Muscle of leg (tissue), 11 donors: ENCODE measurements around the gene SPNS2. TPM values are rescaled to one million over a fixed set of nuclear protein-coding genes. Genes with fewer than 3 reads are reported as not detected.

Experiments
- DNase-seq: peaks from one replicate; pipeline ENCODE4 v3.0.0; 2013
- H3K27ac ChIP-seq: one replicate; pipeline ENCODE4 v1.5.1; 2013; ENCODE audit warnings: mild to moderate bottlenecking, low read length, control low read depth
- H3K27me3 ChIP-seq: one replicate; pipeline ENCODE4 v1.6.1; 2013; ENCODE audit warnings: low read length; ENCODE audit not compliant: control insufficient read depth, insufficient read depth
- H3K36me3 ChIP-seq: one replicate; pipeline ENCODE4 v1.6.1; 2013; ENCODE audit warnings: low read length; ENCODE audit not compliant: control insufficient read depth, insufficient read depth
- H3K4me1 ChIP-seq: one replicate; pipeline ENCODE4 v1.6.1; 2013; ENCODE audit warnings: low read length; ENCODE audit not compliant: control insufficient read depth, insufficient read depth
- H3K4me3 ChIP-seq: one replicate; pipeline ENCODE4 v1.5.1; 2013; ENCODE audit warnings: low read length, control low read depth
- H3K9me3 ChIP-seq: replicated peaks from 2 replicates; pipeline ENCODE4 v1.6.1; 2013; ENCODE audit warnings: low read depth, low read length; ENCODE audit not compliant: control insufficient read depth
- WGBS: methylation state at CpG from one replicate; pipeline ENCODE4 v1.1.5; 2013; ENCODE audit warnings: missing lambda C conversion rate; ENCODE audit not compliant: insufficient coverage; 5-methylcytosine and 5-hydroxymethylcytosine counted together
- polyA plus RNA-seq, 8 donors: library from polyadenylated mRNA; unstranded; fragments of 120-200 nt; gene quantifications; one replicate each; pipeline versions ENCODE4 v1.2.1 to v1.2.3, GENCODE V29; 2013; ENCODE audit warnings: inconsistent platforms in 1 of 8, low replicate concordance in 1 of 8; ENCODE audit not compliant: insufficient read length in 8 of 8, insufficient read depth in 1 of 8
- total RNA-seq: library from RNA; stranded (reverse); fragments of 120-200 nt; gene quantifications from one replicate; pipeline ENCODE4 v1.2.4, GENCODE V29; 2013

SPNS2 gene
- total and polyA plus RNA-seq, 9 donors: 5.0 to 9.7 (median 8.2) TPM

DNA sequence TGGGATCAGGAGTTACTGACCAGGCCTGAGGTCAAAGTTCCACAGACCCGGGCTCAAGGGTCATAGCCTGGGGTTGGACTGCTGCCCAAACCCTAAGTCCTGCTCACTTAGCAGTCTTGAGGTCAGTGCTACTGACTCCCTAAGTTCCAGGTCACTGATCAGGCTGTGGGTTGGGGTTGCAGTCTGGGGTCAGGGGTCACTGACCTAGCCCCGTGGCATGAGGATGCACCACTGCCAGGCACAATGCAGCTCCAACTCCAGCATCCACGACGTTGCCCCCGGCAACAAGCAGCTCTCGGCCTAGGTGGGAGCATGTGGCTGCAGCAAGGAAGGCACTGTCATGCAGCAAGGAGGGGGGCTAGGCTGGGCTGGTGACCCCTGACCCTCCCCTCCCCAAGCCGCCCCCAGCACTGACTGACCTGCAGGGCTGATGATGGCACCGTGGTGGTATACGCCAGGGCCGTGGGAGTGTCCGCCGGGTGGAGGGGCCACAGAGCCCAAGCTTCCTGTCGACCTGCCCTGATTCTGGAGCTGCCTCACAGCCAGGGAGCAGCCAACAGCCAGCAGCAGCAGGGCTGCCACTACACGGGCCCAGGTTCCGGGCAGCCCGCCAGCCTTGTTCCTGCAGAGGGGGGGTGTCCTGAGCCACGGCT lies 60.6 kb downstream of the SPNS2 start:
- no peaks in the 10 kb centered on the region for H3K27me3 ChIP-seq
- H3K4me3 ChIP-seq: no peak overlapping the region
- DNase-seq: no peak
- H3K9me3 ChIP-seq: no peaks in the 10 kb centered on the region
- H3K4me1 ChIP-seq: peaks cover 11% of the 10 kb centered on the region
- H3K36me3 ChIP-seq: no peaks in the 10 kb centered on the region
- WGBS: 60% methylated on average over 17 of the region's 17 CpGs
- no peak overlapping the region for H3K27ac ChIP-seq

DNA sequence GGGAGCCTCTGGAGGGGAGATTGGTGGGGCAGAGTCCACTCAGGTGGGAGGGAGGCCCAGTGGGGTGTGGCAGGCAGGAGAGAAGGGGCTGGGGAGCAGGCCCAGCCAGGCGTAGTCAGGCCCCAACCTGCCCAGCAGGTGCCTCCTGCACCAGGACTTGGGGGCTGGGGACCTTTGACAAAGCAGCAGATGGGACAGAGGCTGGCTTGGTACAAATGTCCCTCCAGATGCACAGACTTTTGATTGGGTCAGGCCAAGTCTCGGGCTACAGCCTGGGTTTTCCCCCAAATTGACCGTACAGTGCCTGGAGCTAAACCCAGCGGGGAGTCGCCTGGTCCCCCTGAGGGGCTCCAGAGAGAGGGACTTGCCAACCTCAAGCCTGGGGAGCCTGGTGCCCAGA lies 61.3 kb downstream of the SPNS2 start:
- DNase-seq: no peak

DNA sequence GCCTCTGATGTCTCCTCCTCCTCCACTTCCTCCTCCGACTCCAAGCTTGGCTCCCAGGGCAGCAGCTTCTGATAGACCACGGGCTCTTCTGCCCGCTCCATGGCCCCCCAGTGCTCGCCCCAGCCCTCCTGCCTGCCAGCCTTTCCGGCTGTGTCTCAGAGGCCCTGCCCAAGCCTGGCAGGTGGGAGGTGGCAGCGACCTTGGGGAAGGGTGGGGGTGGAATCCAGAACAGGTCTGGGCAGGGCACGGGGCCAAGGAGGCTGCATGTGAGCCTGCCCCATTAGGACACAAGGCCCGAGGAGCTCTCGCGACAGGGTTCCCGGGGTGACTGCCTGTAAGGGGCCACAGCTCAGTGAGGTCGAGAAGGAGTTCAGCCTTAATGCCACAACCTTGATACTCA lies 61.7 kb downstream of the SPNS2 start, which contains the start of gene GGT6:
GGT6 (minus strand) TSS at position 157 of the 400 bp plus-strand sequence; CDS start at position 101, 56 bp downstream.
- H3K36me3 ChIP-seq: no peaks in the 10 kb centered on the region
- no peaks in the 10 kb centered on the region for H3K27me3 ChIP-seq
- H3K9me3 ChIP-seq: no peaks in the 10 kb centered on the region
- H3K4me1 ChIP-seq: peaks cover 7% of the 10 kb centered on the region
- WGBS: 69% methylated on average over 12 of the region's 12 CpGs
- no peak within 1 kb of the TSS for H3K27ac ChIP-seq
- H3K4me3 ChIP-seq: no peak within 1 kb of the TSS
- DNase-seq: no peak

More for the DNA sequence above, 61.3 kb downstream of the SPNS2 start:
- 96% methylated on average over 5 of the region's 5 CpGs for WGBS
- no peaks in the 10 kb centered on the region for H3K9me3 ChIP-seq
- peaks cover 7% of the 10 kb centered on the region for H3K4me1 ChIP-seq
- no peaks in the 10 kb centered on the region for H3K36me3 ChIP-seq
- no peak overlapping the region for H3K27ac ChIP-seq
- H3K4me3 ChIP-seq: no peak overlapping the region
- H3K27me3 ChIP-seq: no peaks in the 10 kb centered on the region

DNA sequence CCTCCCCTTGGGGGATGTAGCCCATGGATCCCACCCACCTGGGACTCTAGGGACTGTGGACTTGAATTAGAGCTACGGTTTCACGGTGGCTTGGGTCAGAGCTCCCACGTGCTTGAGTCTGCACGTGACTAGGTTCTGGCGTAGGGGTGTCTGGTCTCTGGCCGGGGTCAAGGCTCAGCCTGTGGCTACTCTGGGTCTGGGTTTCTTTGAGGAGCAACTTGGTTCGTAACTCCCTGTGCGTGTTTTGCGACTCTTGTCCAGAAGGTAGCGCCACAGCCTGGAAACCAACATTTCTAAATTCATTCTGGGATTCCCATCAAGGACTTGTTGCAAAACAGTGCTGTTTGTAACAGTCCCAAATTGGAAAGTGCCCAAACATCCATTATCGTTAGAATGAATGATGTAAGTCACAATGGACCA lies 62.2 kb downstream of the SPNS2 start:
- H3K9me3 ChIP-seq: no peaks in the 10 kb centered on the region
- no peak overlapping the region for H3K4me3 ChIP-seq
- no peaks in the 10 kb centered on the region for H3K36me3 ChIP-seq
- peak; percentile 50 for DNase-seq
- peaks cover 7% of the 10 kb centered on the region for H3K4me1 ChIP-seq
- H3K27ac ChIP-seq: no peak overlapping the region
- no peaks in the 10 kb centered on the region for H3K27me3 ChIP-seq
- 31% methylated on average over 9 of the region's 11 CpGs for WGBS

DNA sequence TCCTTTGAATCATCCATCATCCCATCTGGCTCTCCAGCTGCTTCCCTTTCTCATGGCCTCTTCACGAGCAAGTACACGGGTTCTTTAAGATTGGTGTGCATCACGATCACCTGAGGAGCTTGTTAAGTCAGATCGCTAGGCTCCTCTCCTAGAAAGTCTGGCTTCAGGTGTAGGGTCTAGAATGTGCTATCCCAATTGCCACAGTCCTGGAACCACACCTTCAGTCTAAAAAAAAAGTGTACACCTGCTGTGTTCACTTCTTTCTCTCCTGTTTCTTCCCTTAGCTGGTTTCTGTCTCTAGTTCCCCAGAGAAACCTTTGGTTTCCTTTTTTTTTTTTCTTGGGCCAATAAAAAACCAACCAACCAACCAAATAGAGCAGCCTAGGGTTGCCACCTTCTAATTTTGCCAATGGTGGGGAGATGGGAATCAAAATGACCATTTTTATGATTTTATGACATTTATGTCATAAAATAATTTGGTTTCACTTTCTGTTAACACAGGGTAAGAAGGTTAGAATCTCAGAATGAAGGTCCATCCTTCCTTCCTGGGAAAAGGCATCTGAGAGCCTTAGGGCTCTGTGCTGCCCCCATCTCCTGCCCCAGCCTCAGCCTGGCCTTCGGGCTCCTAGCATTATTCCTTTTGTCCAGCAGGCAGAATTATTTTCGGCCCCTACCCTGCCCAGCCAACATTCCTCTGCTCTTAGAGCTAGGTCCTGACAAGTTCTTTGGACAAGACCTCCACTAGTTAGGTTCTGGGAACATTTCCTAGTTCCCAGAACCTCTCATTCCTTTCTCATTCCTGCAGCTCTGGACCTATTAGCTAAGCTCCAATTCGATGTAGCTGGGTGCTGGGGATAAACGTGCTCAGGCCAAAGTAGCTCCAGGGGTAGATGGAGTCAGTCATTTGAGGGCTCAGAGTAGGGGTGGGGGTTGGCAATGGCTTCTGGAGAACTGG lies 63.6 kb downstream of the SPNS2 start:
- no peaks in the 10 kb centered on the region for H3K9me3 ChIP-seq
- WGBS: 73% methylated on average over 6 of the region's 8 CpGs
- no peaks in the 10 kb centered on the region for H3K27me3 ChIP-seq
- H3K4me1 ChIP-seq: peaks cover 7% of the 10 kb centered on the region
- no peak overlapping the region for H3K27ac ChIP-seq
- no peak for DNase-seq
- no peak overlapping the region for H3K4me3 ChIP-seq
- H3K36me3 ChIP-seq: no peaks in the 10 kb centered on the region

DNA sequence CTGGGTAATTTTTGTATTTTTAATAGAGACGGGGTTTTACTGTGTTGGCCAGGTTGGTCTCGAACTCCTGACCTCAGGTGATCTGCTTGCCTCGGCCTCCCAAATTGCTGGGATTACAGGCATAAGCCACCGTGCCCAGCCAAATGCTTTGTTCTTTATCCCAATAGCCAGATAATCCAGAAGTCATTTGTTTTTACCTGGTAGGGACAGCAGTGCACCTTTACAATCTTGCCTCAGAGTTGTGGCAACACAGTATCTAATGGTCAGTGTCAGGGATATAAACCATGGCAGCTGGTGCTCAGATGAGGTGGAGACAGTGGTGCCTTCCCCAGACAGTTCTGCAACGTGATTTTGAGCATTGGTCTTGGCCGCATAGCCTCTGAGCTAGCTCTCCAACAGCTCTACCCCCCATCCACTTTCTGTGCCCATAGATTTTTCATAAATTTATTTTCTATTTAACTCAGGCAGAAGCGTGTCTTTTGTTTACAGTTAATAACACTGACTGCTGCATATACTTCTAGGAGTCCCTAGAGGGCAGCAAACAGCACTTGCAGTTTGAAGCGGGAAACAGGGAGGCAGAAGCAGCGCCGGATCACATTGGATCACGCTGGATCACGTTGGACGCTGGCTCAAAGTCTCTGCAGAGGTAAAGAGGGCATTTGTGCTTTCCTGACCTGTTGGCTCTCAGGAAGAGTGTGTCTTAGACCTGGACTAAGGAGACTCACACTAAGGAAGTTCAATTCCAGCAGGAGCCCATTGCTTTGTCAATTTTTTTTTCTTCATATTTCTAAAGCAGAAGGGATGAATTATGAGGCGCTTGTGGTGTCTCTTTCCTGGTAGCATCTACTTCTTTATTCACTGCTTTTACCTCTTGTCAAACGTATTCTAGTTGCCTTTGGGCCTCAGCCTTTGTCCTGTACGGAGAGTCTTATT lies 66.8 kb downstream of the SPNS2 start:
- H3K4me1 ChIP-seq: peaks cover 7% of the 10 kb centered on the region
- WGBS: 29% methylated on average over 13 of the region's 16 CpGs
- no peak overlapping the region for H3K4me3 ChIP-seq
- H3K9me3 ChIP-seq: no peaks in the 10 kb centered on the region
- H3K27me3 ChIP-seq: no peaks in the 10 kb centered on the region
- H3K27ac ChIP-seq: no peak overlapping the region
- no peaks in the 10 kb centered on the region for H3K36me3 ChIP-seq
- DNase-seq: peak; percentile 86

DNA sequence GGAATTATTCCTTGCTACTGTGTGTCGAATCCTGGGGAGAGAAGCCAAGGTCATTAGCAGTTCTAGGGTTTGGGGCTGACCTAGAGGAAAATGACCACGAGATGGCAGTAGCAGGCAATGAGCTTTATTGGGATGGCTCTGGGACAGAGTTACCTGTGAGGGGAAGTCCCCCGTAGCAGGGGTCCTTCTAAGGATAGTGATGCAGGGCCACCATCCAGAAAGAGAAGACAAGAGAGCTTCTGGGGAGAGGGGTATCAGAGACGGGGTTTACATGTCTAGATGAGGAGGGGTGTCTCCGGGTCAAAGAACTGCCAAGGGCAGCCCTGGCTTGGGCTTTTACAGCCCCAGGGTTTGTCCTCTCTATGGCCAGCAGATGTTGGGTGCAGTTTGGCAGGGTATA lies 68.1 kb downstream of the SPNS2 start:
- Histone ChIP-seq H3K4me1 (peaks cover 7% of the 10 kb centered on the region), H3K36me3 (no peaks in the 10 kb centered on the region), H3K27ac (no peak overlapping the region), H3K4me3 (no peak overlapping the region), H3K27me3 (no peaks in the 10 kb centered on the region), H3K9me3 (no peaks in the 10 kb centered on the region)
- WGBS: 4% methylated on average over 3 of the region's 5 CpGs
- peak; percentile 77 for DNase-seq

DNA sequence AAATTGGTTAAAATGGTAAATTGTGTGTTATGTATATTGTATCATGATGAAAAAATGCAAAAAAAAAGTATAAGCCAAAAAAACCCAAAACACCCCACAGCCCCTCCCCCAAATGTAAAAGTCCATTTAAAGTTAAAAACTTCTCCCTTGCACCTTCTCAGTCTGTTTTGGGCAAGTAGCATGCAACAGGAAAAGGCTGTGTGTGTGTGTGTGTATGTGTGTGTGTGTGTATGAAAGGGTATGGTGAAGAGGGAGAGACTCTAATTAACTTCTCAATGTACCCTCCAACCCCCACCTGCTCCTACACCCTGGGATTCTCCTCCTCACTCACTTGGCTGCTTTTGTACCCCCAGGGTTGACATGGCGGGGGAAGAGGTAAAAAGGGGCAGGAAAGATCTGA lies 70.9 kb downstream of the SPNS2 start:
- WGBS: no CpG with 5 or more reads among the region's 1 CpG
- DNase-seq: no peak
- Histone ChIP-seq H3K4me1 (peaks cover 9% of the 10 kb centered on the region), H3K4me3 (no peak overlapping the region), H3K27ac (no peak overlapping the region), H3K27me3 (no peaks in the 10 kb centered on the region), H3K9me3 (no peaks in the 10 kb centered on the region), H3K36me3 (no peaks in the 10 kb centered on the region)

DNA sequence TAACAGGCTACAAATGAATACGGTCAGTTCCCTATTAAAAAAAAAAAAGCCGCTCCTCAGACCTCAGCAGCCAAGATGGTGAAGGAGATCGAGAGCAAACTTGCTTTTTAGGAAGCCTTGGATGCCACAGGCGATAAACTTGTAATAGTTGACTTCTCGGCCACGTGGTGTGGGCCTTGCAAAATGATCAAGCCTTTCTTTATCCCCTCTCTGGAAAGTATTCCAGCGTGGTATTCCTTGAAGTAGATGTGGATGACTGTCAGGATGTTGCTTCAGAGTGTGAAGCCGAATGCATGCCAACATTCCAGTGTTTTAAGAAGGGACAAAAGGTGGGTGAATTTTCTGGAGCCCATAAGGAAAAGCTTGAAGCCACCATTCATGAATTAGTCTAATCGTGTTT lies 73.5 kb downstream of the SPNS2 start:
- Histone ChIP-seq H3K27ac (no peak overlapping the region), H3K27me3 (no peaks in the 10 kb centered on the region), H3K4me3 (no peak overlapping the region), H3K9me3 (no peaks in the 10 kb centered on the region), H3K4me1 (peaks cover 22% of the 10 kb centered on the region), H3K36me3 (no peaks in the 10 kb centered on the region)
- no peak for DNase-seq
- WGBS: 47% methylated on average over 2 of the region's 9 CpGs
